Progenitor cell of endocrine pancreas (in vitro differentiated cells): Measurements from ENCODE around the gene ATP1A3. TPM values are rescaled to one million over a fixed set of nuclear protein-coding genes. Genes with fewer than 3 reads are reported as not detected.
"Not testable (repeated sequence)": the region's sequence is repeated elsewhere in the genome, so short reads cannot be mapped to it uniquely, and the experiment has no call there.

ENCODE experiments used
- DNase-seq: peaks from one replicate; pipeline ENCODE4 v3.0.0; 2021; ENCODE audit warnings: low spot score; ENCODE audit not compliant: unreplicated experiment
- H3K27ac Mint-ChIP-seq: 2 replicates; pipeline ENCODE4 v1.8.0; 2021; ENCODE audit warnings: mild to moderate bottlenecking, moderate library complexity, mixed read lengths
- H3K27me3 Mint-ChIP-seq: 2 replicates; pipeline ENCODE4 v1.8.0; 2021; ENCODE audit warnings: mixed read lengths
- H3K36me3 Mint-ChIP-seq: 2 replicates; pipeline ENCODE4 v1.8.0; 2022; ENCODE audit warnings: mixed read lengths; ENCODE audit not compliant: insufficient read depth
- H3K4me1 Mint-ChIP-seq: 2 replicates; pipeline ENCODE4 v1.8.0; 2021; ENCODE audit warnings: low read depth, mixed read lengths
- H3K4me3 Mint-ChIP-seq: 2 replicates; pipeline ENCODE4 v1.8.0; 2021; ENCODE audit warnings: low read depth, mild to moderate bottlenecking, moderate library complexity, mixed read lengths
- H3K9me3 Mint-ChIP-seq: 2 replicates; pipeline ENCODE4 v1.8.0; 2021; ENCODE audit warnings: low read depth, mixed read lengths
- CTCF ChIP-seq: fragments of 200-600 bp; sonication (generic); IDR thresholded peaks from one replicate; pipeline ENCODE4 v1.5.0; 2021; ENCODE audit warnings: antibody characterized with exemption, mild to moderate bottlenecking; ENCODE audit not compliant: unreplicated experiment
- total RNA-seq: library from RNA; stranded (reverse); gene quantifications from 2 replicates; pipeline ENCODE4 v1.2.1, GENCODE V29; 2021

Gene ATP1A3
- total RNA-seq, 1 donor from 2014 or later: 0.29 TPM

GRCh38 chr19:42021185-42021584, 27.2 kb upstream of the ATP1A3 start:
- Mint-ChIP-seq H3K27ac (no peak overlapping the region), H3K4me3 (no peak overlapping the region), H3K4me1 (no peaks in the 10 kb centered on the region), H3K27me3 (no peaks in the 10 kb centered on the region), H3K9me3 (no peaks in the 10 kb centered on the region), H3K36me3 (peaks cover 2% of the 10 kb centered on the region)
- no peak for DNase-seq
- no peak for TF ChIP-seq CTCF

- Mint-ChIP-seq H3K4me1 (no peaks in the 10 kb centered on the region), H3K27ac (no peak overlapping the region), H3K4me3 (no peak overlapping the region), H3K27me3 (no peaks in the 10 kb centered on the region), H3K9me3 (no peaks in the 10 kb centered on the region), H3K36me3 (peaks cover 2% of the 10 kb centered on the region)
- no peak for TF ChIP-seq CTCF
- no peak for DNase-seq
Measured at GRCh38 chr19:42018503-42019193, 24.6 kb upstream of the ATP1A3 start.

GRCh38 chr19:42017040-42017439, 23.0 kb upstream of the ATP1A3 start:
- no peak for TF ChIP-seq CTCF
- Mint-ChIP-seq H3K27me3 (no peaks in the 10 kb centered on the region), H3K36me3 (peaks cover 2% of the 10 kb centered on the region), H3K9me3 (no peaks in the 10 kb centered on the region), H3K4me3 (no peak overlapping the region), H3K27ac (no peak overlapping the region), H3K4me1 (no peaks in the 10 kb centered on the region)
- DNase-seq: no peak

- not testable (repeated sequence) for DNase-seq, H3K4me1 Mint-ChIP-seq, H3K36me3 Mint-ChIP-seq, H3K27ac Mint-ChIP-seq, H3K27me3 Mint-ChIP-seq, H3K9me3 Mint-ChIP-seq, H3K4me3 Mint-ChIP-seq
Measured at GRCh38 chr19:42012747-42013146, 18.7 kb upstream of the ATP1A3 start.

- no peaks in the 10 kb centered on the region for H3K27me3 Mint-ChIP-seq
- no peaks in the 10 kb centered on the region for H3K9me3 Mint-ChIP-seq
- no peak for TF ChIP-seq CTCF
- no peaks in the 10 kb centered on the region for H3K36me3 Mint-ChIP-seq
- H3K4me3 Mint-ChIP-seq: no peak overlapping the region
- H3K27ac Mint-ChIP-seq: no peak overlapping the region
- H3K4me1 Mint-ChIP-seq: no peaks in the 10 kb centered on the region
- DNase-seq: no peak
Measured at GRCh38 chr19:42010245-42011126, 16.5 kb upstream of the ATP1A3 start.
